IgD-negative memory B cell (primary cell): ENCODE data around the gene PFAS. TPM values are rescaled to one million over a fixed set of nuclear protein-coding genes. Genes with fewer than 3 reads are reported as not detected.

Experiments
- H3K27ac Mint-ChIP-seq, 3 donors: one replicate each; pipeline ENCODE4 v1.8.0; 2020 to 2022; ENCODE audit warnings: mild to moderate bottlenecking in 3 of 3, mixed read lengths in 3 of 3, moderate library complexity in 1 of 3
- H3K27me3 Mint-ChIP-seq: one replicate; pipeline ENCODE4 v1.8.0; 2021; ENCODE audit warnings: mixed read lengths
- H3K36me3 Mint-ChIP-seq: one replicate; pipeline ENCODE4 v1.8.0; 2020; ENCODE audit warnings: mild to moderate bottlenecking, mixed read lengths
- H3K4me1 Mint-ChIP-seq, 3 donors: one replicate each; pipeline ENCODE4 v1.8.0; 2020 to 2022; ENCODE audit warnings: mixed read lengths in 3 of 3, mild to moderate bottlenecking in 1 of 3
- H3K4me3 Mint-ChIP-seq, 4 donors: one replicate each; pipeline ENCODE4 v1.8.0; 2020 to 2022; ENCODE audit warnings: mild to moderate bottlenecking in 4 of 4, mixed read lengths in 4 of 4, moderate library complexity in 3 of 4
- H3K9me3 Mint-ChIP-seq, 3 donors: one replicate each; pipeline ENCODE4 v1.8.0; 2020 to 2021; ENCODE audit warnings: mixed read lengths in 3 of 3, mild to moderate bottlenecking in 1 of 3
- polyA plus RNA-seq: library from polyadenylated mRNA; unstranded; fragments of 300-500 nt; fragmentation: Illumina TruSeq; gene quantifications from one replicate; pipeline ENCODE4 v1.2.3, GENCODE V29; 2021

PFAS gene
- polyA plus RNA-seq, 1 donor from 2014 or later, result 15.5 TPM

DNA sequence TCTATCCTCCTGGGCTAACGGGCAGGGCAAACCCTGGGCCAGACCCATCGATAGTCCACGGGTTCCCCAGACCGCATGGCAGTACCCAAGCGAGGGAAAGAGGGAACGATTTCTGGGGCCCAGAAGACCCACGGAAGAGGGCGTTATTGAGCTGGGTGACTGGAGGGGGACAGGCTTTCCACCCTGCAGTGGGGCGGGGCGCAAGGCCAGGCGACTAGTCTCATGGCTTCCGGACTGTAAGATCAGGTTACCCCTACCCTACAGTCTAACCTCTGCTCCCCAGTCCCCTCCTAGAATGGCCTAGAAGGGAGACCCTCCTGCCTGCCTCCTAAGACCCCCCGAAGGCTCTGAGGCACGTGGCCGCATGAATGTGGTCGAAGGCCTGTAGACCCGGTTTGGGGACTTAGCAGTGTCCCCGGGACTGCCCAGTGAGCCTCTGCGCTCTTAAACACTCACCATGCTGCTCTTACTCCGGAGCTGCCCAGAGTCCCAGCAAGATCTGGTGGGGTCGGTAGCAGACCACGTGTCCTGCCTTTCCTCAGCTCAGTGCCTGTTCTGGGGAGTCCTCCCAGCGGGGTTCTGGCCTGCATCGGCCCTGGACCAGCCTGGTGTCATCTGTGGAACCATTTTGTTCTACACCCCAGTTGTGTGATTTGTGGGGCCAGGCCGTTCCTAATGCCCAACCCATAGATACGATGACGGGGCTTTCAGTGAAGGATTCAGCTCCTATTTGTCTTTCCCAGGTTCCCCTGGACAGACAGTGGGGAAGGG, 25.5 kb upstream of the PFAS start:
- Mint-ChIP-seq H3K27me3 (peaks cover 1% of the 10 kb centered on the region), H3K4me1 (peaks cover 39 to 51% (median 42%) of the 10 kb centered on the region in 3 donors), H3K4me3 (peak overlapping the region; percentile 91 to 99 (median 98)), H3K27ac (peak overlapping the region; percentile 98 to 100 (median 100)), H3K36me3 (peaks cover 5% of the 10 kb centered on the region), H3K9me3 (peaks cover 0 to 3% (median 0%) of the 10 kb centered on the region in 3 donors)

DNA sequence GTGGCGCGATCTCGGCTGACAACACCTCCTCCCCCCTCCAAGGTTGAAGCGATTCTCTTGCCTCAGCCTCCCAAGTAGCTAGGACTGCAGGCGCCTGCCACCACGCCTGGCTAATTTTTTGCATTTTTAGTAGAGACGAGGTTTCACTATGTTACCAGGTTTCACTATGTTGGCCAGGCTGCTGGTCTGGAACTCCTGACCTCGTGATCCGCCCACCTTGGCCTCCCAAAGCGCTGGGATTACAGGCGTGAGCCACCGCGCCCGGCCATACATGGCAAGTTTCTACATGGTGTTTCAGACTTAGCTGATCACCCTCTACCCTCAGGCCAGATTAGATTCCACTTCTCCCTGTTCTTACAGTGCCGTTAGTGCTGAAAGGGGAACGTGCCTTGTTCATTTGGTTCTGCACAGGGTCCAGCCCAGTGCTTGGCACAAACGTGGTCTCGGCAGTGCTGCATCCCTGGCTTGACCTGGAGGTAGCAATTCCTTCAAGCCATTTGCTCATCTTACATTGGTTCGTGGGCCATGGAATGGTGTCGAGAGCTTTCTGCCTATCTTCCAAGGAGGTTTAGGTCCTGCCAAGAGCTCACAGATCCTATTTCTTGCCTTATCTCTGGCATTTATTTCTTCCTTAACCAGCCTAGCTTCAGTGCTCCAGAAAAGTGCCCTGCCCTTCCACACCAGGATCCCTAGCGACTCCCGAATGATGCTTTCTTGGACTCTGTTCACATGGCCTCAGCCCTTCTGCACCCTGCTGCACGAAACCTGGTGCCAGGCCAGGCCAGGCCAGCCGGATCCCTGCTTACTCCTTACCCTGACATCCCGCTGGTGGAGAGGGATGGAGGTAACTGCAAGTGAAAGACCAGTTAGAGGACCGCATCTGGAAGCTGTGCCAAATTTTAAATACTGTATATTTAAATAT, 23.9 kb upstream of the PFAS start:
- H3K27me3 Mint-ChIP-seq, result peaks cover 1% of the 10 kb centered on the region

GRCh38 chr17:8225813-8226535, 23.1 kb upstream of the PFAS start:
- H3K4me3 Mint-ChIP-seq, result peak overlapping the region; percentile 72 to 91 (median 86)
- peaks cover 4% of the 10 kb centered on the region for H3K36me3 Mint-ChIP-seq
- peaks cover 0 to 3% (median 0%) of the 10 kb centered on the region in 3 donors for H3K9me3 Mint-ChIP-seq
- no peaks in the 10 kb centered on the region for H3K27me3 Mint-ChIP-seq
- peak overlapping the region; percentile 92 to 98 (median 96) for H3K27ac Mint-ChIP-seq
- H3K4me1 Mint-ChIP-seq, result peaks cover 34 to 43% (median 36%) of the 10 kb centered on the region in 3 donors

More for the DNA sequence above, 23.9 kb upstream of the PFAS start:
- Mint-ChIP-seq H3K4me1 (peaks cover 39 to 48% (median 42%) of the 10 kb centered on the region in 3 donors), H3K27ac (peak overlapping the region; percentile 20 to 100 (median 98)), H3K4me3 (peak overlapping the region in 3 of 4 donors; percentile 63 to 91 (median 72)), H3K36me3 (peaks cover 5% of the 10 kb centered on the region), H3K9me3 (peaks cover 0 to 3% (median 0%) of the 10 kb centered on the region in 3 donors)

- peaks cover 33 to 40% (median 34%) of the 10 kb centered on the region in 3 donors for H3K4me1 Mint-ChIP-seq
- no peaks in the 10 kb centered on the region for H3K36me3 Mint-ChIP-seq
- H3K27me3 Mint-ChIP-seq, result no peaks in the 10 kb centered on the region
- H3K27ac Mint-ChIP-seq, result peak overlapping the region; percentile 92 to 98 (median 96)
- peak overlapping the region; percentile 72 to 91 (median 86) for H3K4me3 Mint-ChIP-seq
- H3K9me3 Mint-ChIP-seq, result peaks cover 0 to 3% (median 0%) of the 10 kb centered on the region in 3 donors
Measured at GRCh38 chr17:8226536-8227237, 22.4 kb upstream of the PFAS start.

DNA sequence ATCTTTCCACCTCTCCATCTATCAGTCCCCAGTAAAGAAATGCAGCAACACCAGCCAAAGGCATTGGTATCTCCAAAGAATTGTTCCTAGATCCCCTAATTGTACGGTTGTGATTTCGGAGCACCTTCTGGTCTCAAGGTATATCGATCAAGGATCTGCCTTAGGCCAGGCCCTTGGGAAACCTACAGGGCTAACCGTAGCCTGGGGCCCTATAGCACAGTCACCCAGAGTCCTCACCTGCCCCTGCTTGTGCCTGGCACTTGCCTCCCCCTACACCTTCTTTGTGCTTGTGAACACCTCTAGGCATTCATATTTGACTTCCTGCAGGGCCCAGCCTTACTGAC, 21.9 kb upstream of the PFAS start:
- Mint-ChIP-seq H3K27me3 (no peaks in the 10 kb centered on the region), H3K27ac (peak overlapping the region; percentile 92 to 98 (median 96)), H3K36me3 (no peaks in the 10 kb centered on the region), H3K9me3 (peaks cover 0 to 2% (median 0%) of the 10 kb centered on the region in 3 donors), H3K4me3 (peak overlapping the region; percentile 26 to 91 (median 81)), H3K4me1 (peaks cover 29 to 40% (median 33%) of the 10 kb centered on the region in 3 donors)

- H3K36me3 Mint-ChIP-seq, result peaks cover 8% of the 10 kb centered on the region
- no peaks in the 10 kb centered on the region for H3K27me3 Mint-ChIP-seq
- H3K27ac Mint-ChIP-seq, result no peak overlapping the region
- H3K4me3 Mint-ChIP-seq, result no peak overlapping the region
- H3K4me1 Mint-ChIP-seq, result peaks cover 12 to 18% (median 15%) of the 10 kb centered on the region in 3 donors
- no peaks in the 10 kb centered on the region for H3K9me3 Mint-ChIP-seq
Measured at GRCh38 chr17:8231701-8232100, 17.4 kb upstream of the PFAS start.

GRCh38 chr17:8234361-8235270, 14.5 kb upstream of the PFAS start:
- no peak overlapping the region for H3K4me3 Mint-ChIP-seq
- H3K4me1 Mint-ChIP-seq, result peaks cover 3 to 12% (median 9%) of the 10 kb centered on the region in 3 donors
- H3K27me3 Mint-ChIP-seq, result no peaks in the 10 kb centered on the region
- H3K9me3 Mint-ChIP-seq, result no peaks in the 10 kb centered on the region
- peaks cover 12% of the 10 kb centered on the region for H3K36me3 Mint-ChIP-seq
- peak overlapping the region in 2 of 3 donors; percentile 28 to 52 for H3K27ac Mint-ChIP-seq

- Mint-ChIP-seq H3K27ac (peak overlapping the region in 1 of 3 donors; percentile 27), H3K4me3 (no peak overlapping the region), H3K36me3 (peaks cover 12% of the 10 kb centered on the region), H3K9me3 (no peaks in the 10 kb centered on the region), H3K4me1 (peaks cover 6 to 13% (median 9%) of the 10 kb centered on the region in 3 donors), H3K27me3 (no peaks in the 10 kb centered on the region)
Measured at GRCh38 chr17:8235676-8236075, 13.4 kb upstream of the PFAS start.

DNA sequence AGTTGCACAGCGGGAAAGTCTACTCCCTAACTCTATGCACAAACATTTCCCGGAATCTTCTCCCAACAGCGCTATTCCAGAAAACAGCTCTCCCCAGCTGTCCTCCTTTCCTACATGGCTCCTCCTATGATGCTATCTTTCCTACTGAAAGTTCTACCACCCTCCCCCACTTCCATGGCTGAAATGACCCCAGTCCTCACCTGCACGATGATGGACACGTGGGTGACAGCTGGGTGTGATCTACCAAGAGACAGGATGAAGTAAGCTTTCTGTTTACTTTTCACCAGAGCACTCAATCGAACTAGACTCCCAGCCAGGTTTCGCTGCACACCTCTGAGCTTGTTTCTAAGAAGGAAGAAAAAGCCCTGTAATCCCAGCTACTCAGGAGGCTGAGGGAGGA, 11.9 kb upstream of the PFAS start:
- H3K27me3 Mint-ChIP-seq, result no peaks in the 10 kb centered on the region
- H3K36me3 Mint-ChIP-seq, result peaks cover 12% of the 10 kb centered on the region
- no peak overlapping the region for H3K27ac Mint-ChIP-seq
- peaks cover 9 to 12% (median 9%) of the 10 kb centered on the region in 3 donors for H3K4me1 Mint-ChIP-seq
- no peak overlapping the region for H3K4me3 Mint-ChIP-seq
- H3K9me3 Mint-ChIP-seq, result no peaks in the 10 kb centered on the region

GRCh38 chr17:8237886-8238285, 11.2 kb upstream of the PFAS start:
- no peaks in the 10 kb centered on the region for H3K27me3 Mint-ChIP-seq

DNA sequence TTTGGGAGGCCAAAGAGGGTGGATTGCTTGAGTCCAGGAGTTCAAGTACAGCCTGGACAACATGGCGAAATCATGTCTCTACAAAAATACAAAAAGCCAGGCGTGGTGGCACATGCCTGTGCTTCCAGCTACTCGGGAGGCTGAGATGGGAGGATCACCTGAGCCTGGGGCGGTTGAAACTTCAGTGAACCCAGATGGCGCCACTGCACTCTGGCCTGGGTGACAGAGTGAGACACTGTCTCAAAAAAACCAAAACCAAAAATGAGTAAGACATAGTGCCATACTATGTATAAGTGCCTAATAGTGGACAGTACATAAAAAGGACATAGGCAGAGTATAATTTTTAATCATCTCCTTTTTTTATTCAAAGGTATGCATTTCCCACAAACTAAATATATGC, 5.3 kb upstream of the PFAS start:
- peaks cover 28 to 33% (median 31%) of the 10 kb centered on the region in 3 donors for H3K4me1 Mint-ChIP-seq
- H3K36me3 Mint-ChIP-seq, result peaks cover 7% of the 10 kb centered on the region
- H3K27ac Mint-ChIP-seq, result peak overlapping the region; percentile 5 to 89 (median 26)
- H3K27me3 Mint-ChIP-seq, result no peaks in the 10 kb centered on the region
- H3K9me3 Mint-ChIP-seq, result no peaks in the 10 kb centered on the region
- H3K4me3 Mint-ChIP-seq, result peak overlapping the region in 2 of 4 donors; percentile 67 to 79

More at GRCh38 chr17:8237886-8238285, 11.2 kb upstream of the PFAS start:
- H3K4me1 Mint-ChIP-seq, result peaks cover 7 to 16% (median 9%) of the 10 kb centered on the region in 3 donors
- peak overlapping the region in 1 of 4 donors; percentile 55 for H3K4me3 Mint-ChIP-seq
- peaks cover 10% of the 10 kb centered on the region for H3K36me3 Mint-ChIP-seq
- H3K9me3 Mint-ChIP-seq, result no peaks in the 10 kb centered on the region
- no peak overlapping the region for H3K27ac Mint-ChIP-seq

DNA sequence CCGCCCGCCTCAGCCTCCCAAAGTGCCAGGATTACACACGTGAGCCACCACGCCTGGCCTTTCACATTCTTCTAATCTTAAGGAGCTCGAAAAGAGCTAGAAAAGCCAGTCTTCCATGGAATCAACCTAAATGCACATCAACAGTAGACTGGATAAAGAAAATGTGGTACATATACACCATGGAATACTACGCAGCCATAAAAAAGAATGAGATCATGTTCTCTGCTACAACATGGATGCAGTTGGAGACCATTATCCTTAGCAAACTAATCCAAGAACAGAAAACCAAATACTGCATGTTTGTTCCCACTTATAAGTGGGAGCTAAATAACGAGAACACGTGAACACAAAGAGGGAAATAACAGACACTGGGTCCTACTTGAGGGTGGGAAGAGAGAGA, 4.3 kb upstream of the PFAS start:
- Mint-ChIP-seq H3K36me3 (peaks cover 7% of the 10 kb centered on the region), H3K4me1 (peaks cover 30 to 41% (median 34%) of the 10 kb centered on the region in 3 donors), H3K4me3 (peak overlapping the region in 3 of 4 donors; percentile 21 to 63 (median 37)), H3K27me3 (no peaks in the 10 kb centered on the region), H3K27ac (peak overlapping the region; percentile 50 to 100 (median 83)), H3K9me3 (no peaks in the 10 kb centered on the region)
